Measurements from ENCODE around the gene ADGRV1.

ADGRV1 gene

DNA sequence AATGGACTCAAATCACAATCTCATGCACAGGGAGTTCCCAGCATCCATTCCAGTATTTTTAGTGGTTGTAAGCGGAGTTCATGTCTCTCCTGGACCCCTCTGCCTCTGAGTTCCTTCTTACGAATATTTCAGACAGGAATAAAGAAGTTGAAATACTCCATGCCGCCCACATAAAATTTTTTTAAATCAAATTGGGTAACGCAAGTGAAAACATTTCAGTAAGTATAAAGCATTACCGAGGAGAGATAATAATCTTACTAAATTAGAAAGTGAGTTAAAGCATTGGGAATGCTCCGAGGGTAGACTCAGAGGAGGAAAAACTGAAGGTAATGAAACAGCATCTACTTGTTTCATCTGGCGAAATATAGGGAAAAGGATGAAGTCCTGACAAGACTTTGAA lies 506.9 kb downstream of the ADGRV1 start (continued):
- TF ChIP-seq REPIN1 (tag by site-specific recombination; IDR thresholded peaks at IDR 0.05; ENCODE audit: low read depth): no peak

DNA sequence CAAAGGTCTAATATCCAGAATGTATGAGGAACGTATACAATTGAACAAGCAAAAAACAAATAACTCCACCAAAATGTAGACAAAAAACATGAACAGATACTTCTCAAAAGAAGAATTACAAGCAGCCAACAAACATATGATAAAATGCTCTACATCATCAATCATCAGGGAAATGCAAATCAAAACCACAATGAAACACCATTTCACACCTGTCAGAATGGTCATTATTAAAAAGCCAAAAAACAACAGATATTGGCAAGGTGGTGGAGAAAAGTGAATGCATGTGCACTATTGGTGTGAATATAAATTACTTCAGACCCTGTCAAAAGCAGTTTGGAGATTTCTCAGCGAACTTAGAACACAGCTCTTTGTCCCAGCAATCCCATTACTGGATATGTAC lies 510.8 kb downstream of the ADGRV1 start:
- POLR2A ChIA-PET: no interaction called here
- CTCF ChIA-PET: no interaction called here
- H3K27ac ChIP-seq (ENCODE audit: extremely low read depth, low read depth, low read length): no peak overlapping the region

More for the DNA sequence above, 510.8 kb downstream of the ADGRV1 start:
- Histone ChIP-seq H3K9me3 (ENCODE audit: control insufficient read depth, insufficient read depth, low read depth, low read length) (no peaks in the 10 kb centered on the region), H3K36me3 (ENCODE audit: control insufficient read depth in 2 of 2, insufficient read depth in 1 of 2, low read length in 2 of 2) (peaks cover 0 to 8% of the 10 kb centered on the region in 2 experiments; a peak in 1 of 3 replicates), H3K4me1 (ENCODE audit: control insufficient read depth, insufficient read depth, low read length) (no peaks in the 10 kb centered on the region), H3K4me3 (ENCODE audit: low read depth, low read length) (no peak overlapping the region)
- TF ChIP-seq, protein P1, sequence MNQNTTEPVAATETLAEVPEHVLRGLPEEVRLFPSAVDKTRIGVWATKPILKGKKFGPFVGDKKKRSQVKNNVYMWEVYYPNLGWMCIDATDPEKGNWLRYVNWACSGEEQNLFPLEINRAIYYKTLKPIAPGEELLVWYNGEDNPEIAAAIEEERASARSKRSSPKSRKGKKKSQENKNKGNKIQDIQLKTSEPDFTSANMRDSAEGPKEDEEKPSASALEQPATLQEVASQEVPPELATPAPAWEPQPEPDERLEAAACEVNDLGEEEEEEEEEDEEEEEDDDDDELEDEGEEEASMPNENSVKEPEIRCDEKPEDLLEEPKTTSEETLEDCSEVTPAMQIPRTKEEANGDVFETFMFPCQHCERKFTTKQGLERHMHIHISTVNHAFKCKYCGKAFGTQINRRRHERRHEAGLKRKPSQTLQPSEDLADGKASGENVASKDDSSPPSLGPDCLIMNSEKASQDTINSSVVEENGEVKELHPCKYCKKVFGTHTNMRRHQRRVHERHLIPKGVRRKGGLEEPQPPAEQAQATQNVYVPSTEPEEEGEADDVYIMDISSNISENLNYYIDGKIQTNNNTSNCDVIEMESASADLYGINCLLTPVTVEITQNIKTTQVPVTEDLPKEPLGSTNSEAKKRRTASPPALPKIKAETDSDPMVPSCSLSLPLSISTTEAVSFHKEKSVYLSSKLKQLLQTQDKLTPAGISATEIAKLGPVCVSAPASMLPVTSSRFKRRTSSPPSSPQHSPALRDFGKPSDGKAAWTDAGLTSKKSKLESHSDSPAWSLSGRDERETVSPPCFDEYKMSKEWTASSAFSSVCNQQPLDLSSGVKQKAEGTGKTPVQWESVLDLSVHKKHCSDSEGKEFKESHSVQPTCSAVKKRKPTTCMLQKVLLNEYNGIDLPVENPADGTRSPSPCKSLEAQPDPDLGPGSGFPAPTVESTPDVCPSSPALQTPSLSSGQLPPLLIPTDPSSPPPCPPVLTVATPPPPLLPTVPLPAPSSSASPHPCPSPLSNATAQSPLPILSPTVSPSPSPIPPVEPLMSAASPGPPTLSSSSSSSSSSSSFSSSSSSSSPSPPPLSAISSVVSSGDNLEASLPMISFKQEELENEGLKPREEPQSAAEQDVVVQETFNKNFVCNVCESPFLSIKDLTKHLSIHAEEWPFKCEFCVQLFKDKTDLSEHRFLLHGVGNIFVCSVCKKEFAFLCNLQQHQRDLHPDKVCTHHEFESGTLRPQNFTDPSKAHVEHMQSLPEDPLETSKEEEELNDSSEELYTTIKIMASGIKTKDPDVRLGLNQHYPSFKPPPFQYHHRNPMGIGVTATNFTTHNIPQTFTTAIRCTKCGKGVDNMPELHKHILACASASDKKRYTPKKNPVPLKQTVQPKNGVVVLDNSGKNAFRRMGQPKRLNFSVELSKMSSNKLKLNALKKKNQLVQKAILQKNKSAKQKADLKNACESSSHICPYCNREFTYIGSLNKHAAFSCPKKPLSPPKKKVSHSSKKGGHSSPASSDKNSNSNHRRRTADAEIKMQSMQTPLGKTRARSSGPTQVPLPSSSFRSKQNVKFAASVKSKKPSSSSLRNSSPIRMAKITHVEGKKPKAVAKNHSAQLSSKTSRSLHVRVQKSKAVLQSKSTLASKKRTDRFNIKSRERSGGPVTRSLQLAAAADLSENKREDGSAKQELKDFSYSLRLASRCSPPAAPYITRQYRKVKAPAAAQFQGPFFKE (tag by site-specific recombination; IDR thresholded peaks at IDR 0.05; ENCODE audit: borderline replicate concordance): no peak
- no peak for TF ChIP-seq SP2 (tag by site-specific recombination; IDR thresholded peaks at IDR 0.05)
- TF ChIP-seq, protein P2, sequence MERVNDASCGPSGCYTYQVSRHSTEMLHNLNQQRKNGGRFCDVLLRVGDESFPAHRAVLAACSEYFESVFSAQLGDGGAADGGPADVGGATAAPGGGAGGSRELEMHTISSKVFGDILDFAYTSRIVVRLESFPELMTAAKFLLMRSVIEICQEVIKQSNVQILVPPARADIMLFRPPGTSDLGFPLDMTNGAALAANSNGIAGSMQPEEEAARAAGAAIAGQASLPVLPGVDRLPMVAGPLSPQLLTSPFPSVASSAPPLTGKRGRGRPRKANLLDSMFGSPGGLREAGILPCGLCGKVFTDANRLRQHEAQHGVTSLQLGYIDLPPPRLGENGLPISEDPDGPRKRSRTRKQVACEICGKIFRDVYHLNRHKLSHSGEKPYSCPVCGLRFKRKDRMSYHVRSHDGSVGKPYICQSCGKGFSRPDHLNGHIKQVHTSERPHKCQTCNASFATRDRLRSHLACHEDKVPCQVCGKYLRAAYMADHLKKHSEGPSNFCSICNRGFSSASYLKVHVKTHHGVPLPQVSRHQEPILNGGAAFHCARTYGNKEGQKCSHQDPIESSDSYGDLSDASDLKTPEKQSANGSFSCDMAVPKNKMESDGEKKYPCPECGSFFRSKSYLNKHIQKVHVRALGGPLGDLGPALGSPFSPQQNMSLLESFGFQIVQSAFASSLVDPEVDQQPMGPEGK (tag by site-specific recombination; IDR thresholded peaks at IDR 0.05): no peak
- no peak for TF ChIP-seq ZNF560 (tag by site-specific recombination; IDR thresholded peaks at IDR 0.05; ENCODE audit: borderline replicate concordance)
- TF ChIP-seq, protein P3, sequence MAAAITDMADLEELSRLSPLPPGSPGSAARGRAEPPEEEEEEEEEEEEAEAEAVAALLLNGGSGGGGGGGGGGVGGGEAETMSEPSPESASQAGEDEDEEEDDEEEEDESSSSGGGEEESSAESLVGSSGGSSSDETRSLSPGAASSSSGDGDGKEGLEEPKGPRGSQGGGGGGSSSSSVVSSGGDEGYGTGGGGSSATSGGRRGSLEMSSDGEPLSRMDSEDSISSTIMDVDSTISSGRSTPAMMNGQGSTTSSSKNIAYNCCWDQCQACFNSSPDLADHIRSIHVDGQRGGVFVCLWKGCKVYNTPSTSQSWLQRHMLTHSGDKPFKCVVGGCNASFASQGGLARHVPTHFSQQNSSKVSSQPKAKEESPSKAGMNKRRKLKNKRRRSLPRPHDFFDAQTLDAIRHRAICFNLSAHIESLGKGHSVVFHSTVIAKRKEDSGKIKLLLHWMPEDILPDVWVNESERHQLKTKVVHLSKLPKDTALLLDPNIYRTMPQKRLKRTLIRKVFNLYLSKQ (tag by site-specific recombination; IDR thresholded peaks at IDR 0.05; ENCODE audit: borderline replicate concordance): no peak
- no peak for TF ChIP-seq ZNF571 (tag by site-specific recombination; IDR thresholded peaks at IDR 0.05)
- TF ChIP-seq ZNF623 (tag by site-specific recombination; IDR thresholded peaks at IDR 0.05): no peak
- TF ChIP-seq, protein P4, sequence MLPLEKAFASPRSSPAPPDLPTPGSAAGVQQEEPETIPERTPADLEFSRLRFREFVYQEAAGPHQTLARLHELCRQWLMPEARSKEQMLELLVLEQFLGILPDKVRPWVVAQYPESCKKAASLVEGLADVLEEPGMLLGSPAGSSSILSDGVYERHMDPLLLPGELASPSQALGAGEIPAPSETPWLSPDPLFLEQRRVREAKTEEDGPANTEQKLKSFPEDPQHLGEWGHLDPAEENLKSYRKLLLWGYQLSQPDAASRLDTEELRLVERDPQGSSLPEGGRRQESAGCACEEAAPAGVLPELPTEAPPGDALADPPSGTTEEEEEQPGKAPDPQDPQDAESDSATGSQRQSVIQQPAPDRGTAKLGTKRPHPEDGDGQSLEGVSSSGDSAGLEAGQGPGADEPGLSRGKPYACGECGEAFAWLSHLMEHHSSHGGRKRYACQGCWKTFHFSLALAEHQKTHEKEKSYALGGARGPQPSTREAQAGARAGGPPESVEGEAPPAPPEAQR (tag by site-specific recombination; IDR thresholded peaks at IDR 0.05): no peak
- TF ChIP-seq ZNF670 (tag by site-specific recombination; IDR thresholded peaks at IDR 0.05; ENCODE audit: low read depth): no peak
- TF ChIP-seq, protein P5, sequence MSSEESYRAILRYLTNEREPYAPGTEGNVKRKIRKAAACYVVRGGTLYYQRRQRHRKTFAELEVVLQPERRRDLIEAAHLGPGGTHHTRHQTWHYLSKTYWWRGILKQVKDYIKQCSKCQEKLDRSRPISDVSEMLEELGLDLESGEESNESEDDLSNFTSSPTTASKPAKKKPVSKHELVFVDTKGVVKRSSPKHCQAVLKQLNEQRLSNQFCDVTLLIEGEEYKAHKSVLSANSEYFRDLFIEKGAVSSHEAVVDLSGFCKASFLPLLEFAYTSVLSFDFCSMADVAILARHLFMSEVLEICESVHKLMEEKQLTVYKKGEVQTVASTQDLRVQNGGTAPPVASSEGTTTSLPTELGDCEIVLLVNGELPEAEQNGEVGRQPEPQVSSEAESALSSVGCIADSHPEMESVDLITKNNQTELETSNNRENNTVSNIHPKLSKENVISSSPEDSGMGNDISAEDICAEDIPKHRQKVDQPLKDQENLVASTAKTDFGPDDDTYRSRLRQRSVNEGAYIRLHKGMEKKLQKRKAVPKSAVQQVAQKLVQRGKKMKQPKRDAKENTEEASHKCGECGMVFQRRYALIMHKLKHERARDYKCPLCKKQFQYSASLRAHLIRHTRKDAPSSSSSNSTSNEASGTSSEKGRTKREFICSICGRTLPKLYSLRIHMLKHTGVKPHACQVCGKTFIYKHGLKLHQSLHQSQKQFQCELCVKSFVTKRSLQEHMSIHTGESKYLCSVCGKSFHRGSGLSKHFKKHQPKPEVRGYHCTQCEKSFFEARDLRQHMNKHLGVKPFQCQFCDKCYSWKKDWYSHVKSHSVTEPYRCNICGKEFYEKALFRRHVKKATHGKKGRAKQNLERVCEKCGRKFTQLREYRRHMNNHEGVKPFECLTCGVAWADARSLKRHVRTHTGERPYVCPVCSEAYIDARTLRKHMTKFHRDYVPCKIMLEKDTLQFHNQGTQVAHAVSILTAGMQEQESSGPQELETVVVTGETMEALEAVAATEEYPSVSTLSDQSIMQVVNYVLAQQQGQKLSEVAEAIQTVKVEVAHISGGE (tag by site-specific recombination; conservative IDR thresholded peaks at IDR 0.05; ENCODE audit: low read depth): no peak
- TF ChIP-seq ZNF391 (tag by site-specific recombination; IDR thresholded peaks at IDR 0.05; ENCODE audit: borderline replicate concordance, low read depth): no peak
- TF ChIP-seq ZNF311 (tag by site-specific recombination; IDR thresholded peaks at IDR 0.05; ENCODE audit: borderline replicate concordance): no peak
- TF ChIP-seq ZNF133 (tag by site-specific recombination; IDR thresholded peaks at IDR 0.05): no peak
- TF ChIP-seq ZNF658 (tag by site-specific recombination; IDR thresholded peaks at IDR 0.05): no peak
